HS-27A (cell line): ENCODE measurements around the gene NRBP1.
A peak's percentile ranks its signal among the peaks of the same experiment; 100 is the strongest.
"Not testable (repeated sequence)": the region's sequence is repeated elsewhere in the genome, so short reads cannot be mapped to it uniquely, and the experiment has no call there.

Experiments used
- DNase-seq: peaks from one replicate; pipeline ENCODE4 v3.0.0-alpha.2; 2012; ENCODE audit warnings: low read depth, missing footprints

The NRBP1 gene

DNA sequence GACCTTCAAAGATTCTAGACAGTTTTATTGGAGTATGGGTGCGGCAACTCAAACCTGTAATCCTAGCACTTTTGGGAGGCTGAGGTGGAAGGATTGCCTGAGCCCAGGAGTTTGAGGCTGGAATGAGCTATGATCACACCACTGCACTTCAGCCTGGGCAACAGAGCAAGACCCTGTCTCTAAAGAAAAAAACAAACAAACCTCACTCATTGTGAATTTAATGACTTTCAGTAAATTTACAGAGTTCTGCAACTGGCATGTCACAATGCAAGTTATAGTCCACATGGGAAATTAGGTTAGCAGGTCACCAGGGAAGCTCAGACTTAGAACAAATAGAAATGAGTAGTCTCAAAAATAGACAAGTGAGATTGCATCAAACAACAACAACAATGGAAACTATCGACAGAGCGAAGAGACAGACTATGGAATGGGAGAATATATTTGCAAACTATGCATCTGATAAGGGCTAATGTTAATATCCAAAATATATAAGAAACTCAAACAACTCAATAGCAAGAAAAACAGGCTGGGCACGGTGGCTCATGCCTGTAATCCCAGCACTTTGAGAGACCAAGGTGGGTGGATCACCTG lies 6.7 kb upstream of the NRBP1 start:
- no peak for DNase-seq

GRCh38 chr2:27422958-27423357 lies 5.5 kb upstream of the NRBP1 start:
- DNase-seq = no peak

GRCh38 chr2:27425039-27425438 lies 3.4 kb upstream of the NRBP1 start:
- not testable (repeated sequence) for DNase-seq

DNA sequence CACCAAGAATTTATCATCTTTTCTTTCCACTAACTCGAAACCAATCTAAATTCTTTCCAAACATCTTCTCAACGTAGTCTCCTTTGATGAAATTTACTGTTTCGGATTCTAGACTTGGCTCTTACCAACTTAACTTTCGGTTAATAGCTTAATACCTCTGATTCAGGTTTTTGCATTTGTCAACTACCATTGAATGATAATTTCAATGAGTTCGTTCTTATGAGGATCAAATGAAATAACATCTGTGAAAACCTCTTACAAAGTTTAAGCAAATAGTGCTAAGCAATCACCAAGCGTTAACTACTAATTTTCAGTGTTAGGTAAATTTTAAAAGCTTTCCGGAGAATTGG lies 593 bp upstream of the NRBP1 start:
- no peak for DNase-seq

GRCh38 chr2:27428978-27429541 lies 629 bp downstream of the NRBP1 start:
- DNase-seq = peak; percentile 40

- no peak for DNase-seq
Measured at GRCh38 chr2:27431395-27431794, 3.0 kb downstream of the NRBP1 start.

DNA sequence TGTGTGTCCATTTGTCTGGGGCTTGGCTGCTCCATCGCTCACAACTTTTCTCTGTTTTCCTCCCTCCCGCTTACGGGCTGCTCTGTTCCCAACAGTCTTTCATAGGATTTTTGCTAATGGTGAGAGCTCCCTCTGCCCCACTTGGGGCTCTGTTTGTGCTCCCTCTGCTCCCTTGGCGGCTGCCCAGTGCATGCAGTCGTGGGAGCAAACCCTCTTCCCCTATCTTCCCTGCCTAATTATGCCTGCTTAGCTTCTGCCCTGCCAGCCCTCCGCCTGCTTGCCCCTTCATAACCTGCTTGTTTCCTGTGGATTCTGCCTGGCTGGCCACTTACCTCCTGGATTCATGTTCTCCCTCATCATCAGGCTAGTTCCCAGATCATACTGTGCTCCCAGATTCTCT lies 7.2 kb downstream of the NRBP1 start:
- no peak for DNase-seq

GRCh38 chr2:27441226-27441926 lies 12.9 kb downstream of the NRBP1 start:
- no peak for DNase-seq

DNA sequence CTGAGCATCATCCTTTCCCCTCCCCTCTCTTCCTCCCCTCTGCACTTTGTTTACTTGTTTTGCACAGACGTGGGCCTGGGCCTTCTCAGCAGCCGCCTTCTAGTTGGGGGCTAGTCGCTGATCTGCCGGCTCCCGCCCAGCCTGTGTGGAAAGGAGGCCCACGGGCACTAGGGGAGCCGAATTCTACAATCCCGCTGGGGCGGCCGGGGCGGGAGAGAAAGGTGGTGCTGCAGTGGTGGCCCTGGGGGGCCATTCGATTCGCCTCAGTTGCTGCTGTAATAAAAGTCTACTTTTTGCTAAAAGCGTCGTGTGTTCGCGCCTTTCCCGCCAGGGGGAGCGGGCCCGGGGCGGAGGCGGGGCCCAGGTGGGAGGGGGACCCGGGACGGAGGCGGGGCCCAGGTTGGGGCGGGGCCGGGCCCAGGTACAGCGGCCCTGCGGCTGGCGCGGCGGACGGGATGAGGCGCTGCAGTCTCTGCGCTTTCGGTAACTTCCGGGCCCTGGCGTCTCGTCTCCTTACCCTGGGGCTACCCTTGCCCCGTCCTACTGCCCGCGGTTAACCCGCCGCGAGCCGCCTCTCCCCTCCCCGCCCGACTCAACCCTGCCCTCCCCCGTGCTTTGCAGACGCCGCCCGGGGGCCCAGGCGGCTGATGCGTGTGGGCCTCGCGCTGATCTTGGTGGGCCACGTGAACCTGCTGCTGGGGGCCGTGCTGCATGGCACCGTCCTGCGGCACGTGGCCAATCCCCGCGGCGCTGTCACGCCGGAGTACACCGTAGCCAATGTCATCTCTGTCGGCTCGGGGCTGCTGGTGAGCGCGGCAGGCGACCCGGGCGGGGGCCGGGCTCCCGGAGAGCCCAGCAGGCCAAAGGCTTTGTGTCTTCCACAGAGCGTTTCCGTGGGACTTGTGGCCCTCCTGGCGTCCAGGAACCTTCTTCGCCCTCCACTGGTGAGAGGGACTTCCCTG lies 13.8 kb downstream of the NRBP1 start, which contains the start of gene KRTCAP3:
TSS of gene KRTCAP3 (plus strand) at position 424 of the 962 bp plus-strand sequence. CDS start at position 456, 32 bp downstream.
- no peak for DNase-seq

DNA sequence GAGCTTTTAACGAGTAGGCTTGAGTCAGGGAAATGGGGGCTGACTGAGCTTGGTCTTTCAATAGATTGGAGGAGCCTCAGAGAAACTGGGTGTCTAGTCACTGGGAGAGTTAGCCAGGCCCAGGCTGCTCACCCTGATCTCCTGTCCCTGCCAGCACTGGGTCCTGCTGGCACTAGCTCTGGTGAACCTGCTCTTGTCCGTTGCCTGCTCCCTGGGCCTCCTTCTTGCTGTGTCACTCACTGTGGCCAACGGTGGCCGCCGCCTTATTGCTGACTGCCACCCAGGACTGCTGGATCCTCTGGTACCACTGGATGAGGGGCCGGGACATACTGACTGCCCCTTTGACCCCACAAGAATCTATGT lies 14.5 kb downstream of the NRBP1 start:
- no peak for DNase-seq

GRCh38 chr2:27445155-27445554 lies 16.7 kb downstream of the NRBP1 start:
- no peak for DNase-seq

GRCh38 chr2:27445615-27446014 lies 17.2 kb downstream of the NRBP1 start:
- DNase-seq = no peak

DNA sequence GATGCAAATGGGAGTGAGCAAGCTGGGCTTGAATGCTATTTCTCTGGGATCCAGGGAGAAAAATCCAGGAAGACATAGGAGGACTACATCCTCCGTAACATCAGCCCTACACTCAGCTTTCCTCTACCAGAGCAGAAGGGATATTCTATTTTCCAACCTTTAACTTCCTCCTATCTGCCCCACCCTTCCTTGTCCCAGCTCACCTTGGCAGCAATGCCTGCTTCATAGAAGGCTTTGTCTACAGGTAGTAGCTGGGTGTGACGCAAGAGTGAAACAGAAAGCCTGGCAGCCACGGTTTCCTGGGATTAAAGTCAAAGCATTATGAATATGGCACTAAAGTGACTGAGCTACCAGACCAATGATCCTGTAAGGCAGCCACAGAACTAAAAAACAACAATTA lies 17.6 kb downstream of the NRBP1 start:
- DNase-seq = no peak

DNA sequence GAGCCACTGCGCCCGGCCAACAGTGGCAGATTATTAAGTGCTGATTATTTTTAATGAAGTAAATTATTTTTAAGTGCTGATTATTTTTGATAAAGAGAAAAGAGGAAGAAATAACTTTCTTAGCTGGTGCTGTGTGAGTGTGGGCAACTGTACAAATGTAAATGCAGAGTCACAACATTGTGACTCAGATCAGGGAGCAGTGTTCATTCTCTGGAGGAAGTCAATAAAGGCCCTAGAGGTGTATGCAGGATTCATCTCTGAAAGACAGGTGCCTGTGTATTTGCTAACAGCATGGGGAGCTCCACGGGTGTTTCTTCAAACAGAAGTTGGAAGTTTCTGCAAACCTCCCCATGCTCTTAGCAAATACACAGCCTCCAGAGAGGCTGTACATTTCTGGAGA lies 19.9 kb downstream of the NRBP1 start:
- no peak for DNase-seq

GRCh38 chr2:27451095-27451494 lies 22.7 kb downstream of the NRBP1 start:
- no peak for DNase-seq

DNA sequence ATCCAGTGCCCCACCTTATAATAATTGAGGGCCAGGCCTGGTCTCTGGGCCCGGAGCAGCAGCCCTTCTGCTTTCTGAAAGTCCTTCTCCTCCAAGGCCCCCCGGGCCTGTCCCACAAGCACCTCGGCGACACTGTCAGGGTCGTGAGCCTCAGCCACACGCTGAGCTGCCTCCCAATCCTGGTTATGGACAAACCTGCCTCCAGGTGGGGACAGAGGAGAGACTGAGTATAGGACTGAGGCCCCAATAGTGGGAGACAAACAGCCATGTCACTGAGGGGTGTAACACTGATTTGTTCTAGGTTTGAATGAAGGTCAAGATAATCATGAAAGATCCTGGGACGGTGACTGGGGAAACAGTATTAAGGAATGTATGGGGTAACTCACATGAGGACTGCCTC lies 25.5 kb downstream of the NRBP1 start:
- DNase-seq = no peak

DNA sequence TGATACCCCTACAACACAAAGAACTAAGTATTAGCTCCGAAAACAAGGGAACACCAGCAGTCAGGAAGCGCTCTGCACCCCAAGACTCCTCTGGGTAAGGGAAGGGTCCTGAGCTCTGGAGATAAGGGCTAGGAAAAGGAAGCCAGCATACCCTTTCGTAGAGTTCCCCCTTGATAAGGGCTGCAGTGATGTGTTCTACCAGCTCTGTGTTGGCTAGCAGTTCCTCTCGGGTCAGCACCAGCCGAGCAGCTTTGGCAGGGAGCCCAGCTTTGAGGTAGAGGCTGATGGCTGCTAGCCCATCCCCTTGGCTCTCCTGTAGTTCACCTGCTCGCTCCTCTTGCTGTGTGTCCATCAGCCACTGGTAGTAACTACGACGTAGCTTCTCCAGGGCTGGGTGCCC lies 32.7 kb downstream of the NRBP1 start:
- DNase-seq = no peak

GRCh38 chr2:27464443-27464842 lies 36.0 kb downstream of the NRBP1 start:
- DNase-seq = no peak

DNA sequence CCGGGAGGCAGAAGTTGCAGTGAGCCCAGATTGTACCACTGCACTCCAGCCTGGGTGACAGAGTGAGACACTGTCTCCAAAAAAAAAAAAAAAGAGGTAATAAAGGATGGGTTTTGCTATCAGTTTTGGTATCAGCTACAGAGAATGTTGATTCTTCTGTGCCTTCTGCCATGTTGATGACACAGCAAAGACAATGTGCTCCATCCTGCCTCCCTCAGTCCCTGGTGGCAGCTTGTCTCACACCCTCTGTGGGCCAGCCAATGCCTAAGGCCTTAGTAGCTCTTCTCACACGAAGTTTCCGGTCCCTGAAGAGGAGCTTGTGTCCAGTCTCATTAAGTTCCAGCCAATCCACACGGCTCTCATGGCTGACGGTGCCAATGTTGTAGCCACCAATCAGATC lies 43.5 kb downstream of the NRBP1 start:
- no peak for DNase-seq

DNA sequence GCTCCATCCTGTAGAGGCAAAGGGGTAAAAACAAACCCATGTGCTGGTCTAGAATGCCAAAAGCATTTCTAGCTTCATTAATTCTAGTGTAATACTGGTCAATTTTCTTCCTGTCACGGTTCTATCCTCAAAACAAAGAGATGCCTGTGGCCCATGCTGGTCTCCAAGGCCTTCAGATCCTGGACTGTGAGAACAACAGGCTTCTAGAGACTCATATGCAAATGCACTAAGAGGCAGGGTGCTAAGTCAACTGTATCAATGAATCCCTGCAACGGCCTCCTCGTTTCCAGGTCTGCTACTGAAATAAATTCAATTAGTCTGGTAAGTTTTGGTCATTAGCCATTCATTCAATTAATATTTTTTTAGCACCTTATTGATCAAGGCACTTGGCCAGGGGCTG lies 57.1 kb downstream of the NRBP1 start:
- DNase-seq = no peak

DNA sequence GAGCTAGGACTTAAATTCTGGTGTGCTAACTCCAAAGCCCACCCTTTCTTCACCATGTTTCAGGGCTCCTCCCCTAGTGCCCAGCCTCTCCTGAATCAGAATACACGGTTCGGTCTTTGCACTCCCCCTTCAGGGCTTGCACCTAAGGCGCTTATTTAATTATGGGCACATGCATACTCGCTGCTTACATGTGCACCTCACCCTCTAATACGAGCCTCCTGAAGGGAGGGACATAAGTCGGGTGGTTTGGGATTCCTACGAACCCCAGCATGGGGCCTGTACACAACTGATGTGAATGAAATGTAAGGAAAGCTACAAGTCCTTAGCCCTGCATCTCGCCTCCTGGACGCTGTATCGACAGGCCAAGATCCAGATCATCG lies 60.7 kb downstream of the NRBP1 start:
- no peak for DNase-seq

DNA sequence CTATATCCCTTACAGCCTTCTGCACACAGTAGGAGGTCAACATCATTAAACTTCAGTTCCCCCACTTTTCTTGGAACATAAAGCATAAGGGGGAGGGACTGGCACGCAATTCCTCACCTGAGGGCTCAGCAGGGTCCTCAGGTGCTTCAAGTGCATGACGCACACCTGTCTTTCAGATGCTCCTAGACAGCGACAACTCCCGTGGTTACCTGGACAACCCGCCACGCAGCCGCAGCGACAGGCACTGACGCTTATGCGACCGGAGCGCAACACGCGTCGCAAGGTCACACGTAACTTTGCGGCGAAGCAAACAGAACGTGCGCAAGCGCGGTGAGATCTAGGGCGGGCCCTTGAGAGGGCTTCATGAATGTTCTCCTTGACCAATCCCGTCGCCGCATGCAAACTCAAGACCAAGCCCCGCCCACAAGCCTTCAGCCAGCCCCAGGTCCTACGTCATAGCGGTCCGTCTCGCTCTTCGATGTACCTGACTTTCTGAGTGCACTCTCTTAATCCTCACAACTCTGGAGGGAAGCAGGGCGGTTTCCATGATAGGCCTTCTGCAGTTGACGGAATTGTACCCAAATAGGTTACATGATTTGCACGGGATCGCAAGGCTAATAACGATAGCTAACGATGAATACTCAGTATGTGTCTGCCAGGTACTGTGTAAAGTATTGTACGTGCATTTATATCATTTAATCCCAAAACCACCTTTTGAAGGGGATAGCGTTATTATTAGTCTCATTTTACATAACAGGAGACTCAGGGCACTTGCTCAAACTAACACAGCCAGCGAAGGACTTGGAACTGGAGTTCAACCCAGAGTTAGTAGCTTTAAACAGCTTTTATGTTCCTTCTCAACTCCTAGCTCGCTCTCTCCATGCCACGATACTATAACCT lies 61.3 kb downstream of the NRBP1 start, which contains the start of gene IFT172:
TSS of gene IFT172 (minus strand) at position 246 of the 900 bp plus-strand sequence. CDS start at position 156, 90 bp downstream.
- peak; percentile 86 for DNase-seq
